HepG2 (cell line): ENCODE data around the gene MAP3K2. TPM values are rescaled to one million over a fixed set of nuclear protein-coding genes. Genes with fewer than 3 reads are reported as not detected.

Source experiments
- AHDC1 ChIP-seq: sonication (generic); formaldehyde crosslinking; IDR thresholded peaks from 2 replicates; pipeline ENCODE4 v1.5.1; 2020; ENCODE audit warnings: mild to moderate bottlenecking, missing genetic modification reagents, borderline replicate concordance
- ARID5B ChIP-seq: IDR thresholded peaks from 2 replicates; pipeline ENCODE4 v1.4.0; 2020; ENCODE audit warnings: mild to moderate bottlenecking, missing genetic modification reagents
- HNRNPK ChIP-seq: fragments of 200-400 bp; formaldehyde crosslinking; IDR thresholded peaks from 2 replicates; pipeline ENCODE4 v1.6.1; 2018; ENCODE audit warnings: low read length, low read depth, moderate library complexity, mild to moderate bottlenecking; ENCODE audit not compliant: poor library complexity, severe bottlenecking
- MYC ChIP-seq: sonication (generic); formaldehyde crosslinking; IDR thresholded peaks from 2 replicates; pipeline ENCODE4 v1.9.0; 2021; ENCODE audit warnings: missing genetic modification reagents, borderline replicate concordance
- NCOA1 ChIP-seq: sonication (generic); formaldehyde crosslinking; IDR thresholded peaks from 2 replicates; pipeline ENCODE4 v1.9.0; 2021; ENCODE audit warnings: missing genetic modification reagents
- PREB ChIP-seq: sonication (generic); formaldehyde crosslinking; IDR thresholded peaks from 2 replicates; pipeline ENCODE4 v1.4.0; 2020; ENCODE audit warnings: missing genetic modification reagents
- REL ChIP-seq: sonication (generic); formaldehyde crosslinking; conservative IDR thresholded peaks from 2 replicates; pipeline ENCODE4 v1.8.0; 2022; ENCODE audit warnings: mild to moderate bottlenecking, missing genetic modification reagents, moderate library complexity
- RELA ChIP-seq: sonication (generic); formaldehyde crosslinking; IDR thresholded peaks from 2 replicates; pipeline ENCODE4 v1.4.0; 2020; ENCODE audit warnings: missing genetic modification reagents
- SP2 ChIP-seq: sonication (generic); formaldehyde crosslinking; IDR thresholded peaks from 2 replicates; pipeline ENCODE4 v1.5.1; 2020; ENCODE audit warnings: mild to moderate bottlenecking, missing genetic modification reagents
- SP4 ChIP-seq: sonication (generic); formaldehyde crosslinking; IDR thresholded peaks from 2 replicates; pipeline ENCODE4 v1.8.1; 2023; ENCODE audit warnings: mild to moderate bottlenecking, missing genetic modification reagents
- ZIK1 ChIP-seq: sonication (generic); formaldehyde crosslinking; IDR thresholded peaks from 2 replicates; pipeline ENCODE4 v1.5.0; 2020; ENCODE audit warnings: mild to moderate bottlenecking, low read depth, missing genetic modification reagents, borderline replicate concordance
- ZNF143 ChIP-seq: sonication (generic); formaldehyde crosslinking; IDR thresholded peaks from 2 replicates; pipeline ENCODE4 v1.4.0; 2020; ENCODE audit warnings: missing genetic modification reagents
- ZNF18 ChIP-seq: sonication (generic); formaldehyde crosslinking; IDR thresholded peaks from 2 replicates; pipeline ENCODE4 v1.8.0; 2022; ENCODE audit warnings: mild to moderate bottlenecking, missing genetic modification reagents; ENCODE audit not compliant: insufficient replicate concordance
- ZNF180 ChIP-seq: sonication (generic); formaldehyde crosslinking; IDR thresholded peaks from 2 replicates; pipeline ENCODE4 v1.4.0; 2020; ENCODE audit warnings: low read depth, missing genetic modification reagents, borderline replicate concordance
- ZNF615 ChIP-seq: sonication (generic); formaldehyde crosslinking; IDR thresholded peaks from 2 replicates; pipeline ENCODE4 v1.5.0; 2020; ENCODE audit warnings: mild to moderate bottlenecking, missing genetic modification reagents, borderline replicate concordance
- ZNF839 ChIP-seq: sonication (generic); formaldehyde crosslinking; IDR thresholded peaks from 2 replicates; pipeline ENCODE4 v1.4.0; 2020; ENCODE audit warnings: missing genetic modification reagents, mild to moderate bottlenecking, borderline replicate concordance
- polyA plus RNA-seq, 8 experiments: library from polyadenylated mRNA; depleted of rRNA in 3 of 8; stranded (reverse) in 7 of 8; unstranded in 1 of 8; fragments of >200 nt; fragmentation: Illumina TruSeq in 4 of 8; extraction: Trizol in 4 of 8; gene quantifications; 2 replicates each; pipeline versions ENCODE4 v1.2.1 to v1.2.3, GENCODE V29; 2011 to 2016; ENCODE audit warnings: low read depth in 4 of 8, missing spikeins in 1 of 8, mixed read lengths in 1 of 8; ENCODE audit not compliant: insufficient read depth in 1 of 8
- total RNA-seq, 5 experiments: library from RNA; depleted of rRNA; stranded (reverse); fragments of >200 nt; fragmentation: Illumina TruSeq; extraction: Trizol; gene quantifications; 2 replicates each; pipeline ENCODE4 v1.2.3, GENCODE V29; 2016; ENCODE audit warnings: low read depth in 1 of 5

The MAP3K2 gene
- total and polyA plus RNA-seq, 2 of the 13 experiments (the other 11 are each of a cell fraction or from before 2014, with no cell fraction given), result 12.2 to 37.2 TPM

- TF ChIP-seq ZNF180 (CRISPR knock-in tag) (no peak), PREB (no peak), RELA (no peak), ZNF143 (CRISPR knock-in tag) (no peak; the same call in 1 of the 2 replicates), ZNF839 (0 out of 2 replicates have a peak, but pooled peaks have one; percentile 40), ZNF615 (CRISPR knock-in tag) (no peak), REL (CRISPR knock-in tag) (no peak), NCOA1 (CRISPR knock-in tag) (no peak), AHDC1 (CRISPR knock-in tag) (0 out of 2 replicates have a peak, but pooled peaks have one; percentile 32), ARID5B (CRISPR knock-in tag) (peak; percentile 29; the same call in 1 of the 2 replicates), ZIK1 (no peak), ZNF18 (CRISPR knock-in tag) (no peak), SP2 (CRISPR knock-in tag) (0 out of 2 replicates have a peak, but pooled peaks have one; percentile 43), SP4 (CRISPR knock-in tag) (peak; percentile 61), MYC (CRISPR knock-in tag) (peak; percentile 41; the same call in 1 of the 2 replicates), HNRNPK (peak; percentile 98)
Observed at GRCh38 chr2:127408004-127408806, 20.4 kb upstream of the MAP3K2 start (continued).
